C4-2B (cell line): ENCODE data around the gene MAP4K3.

ENCODE experiments used
- ZFX ChIP-seq: fragments of 450-650 bp; IDR thresholded peaks from 2 replicates; pipeline ENCODE4 v1.6.1; 2017
- TF ChIP-seq, protein P1 (sequence below): fragments of 450-650 bp; conservative IDR thresholded peaks from 2 replicates; pipeline ENCODE4 v1.5.1; 2017; ENCODE audit warnings: mild to moderate bottlenecking

DNA sequence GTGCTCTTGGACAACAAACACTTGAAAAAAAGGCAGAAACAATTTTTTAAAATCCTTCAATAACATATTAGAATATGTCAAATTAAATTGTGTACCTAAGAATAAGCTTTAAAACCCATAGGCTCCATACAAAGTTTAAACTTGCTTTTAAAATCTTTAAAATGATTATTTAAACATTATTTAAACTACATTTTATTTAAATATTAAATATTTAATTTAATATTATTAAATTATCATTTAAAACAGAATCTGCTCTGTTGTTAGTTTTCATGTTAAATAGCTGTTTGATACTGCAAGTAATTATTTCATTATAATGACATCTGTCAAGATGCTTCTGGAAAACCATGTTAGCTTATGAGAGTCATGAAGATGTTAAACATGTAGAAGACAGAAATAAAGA, 75.6 kb downstream of the MAP4K3 start:
- TF ChIP-seq, protein P1, sequence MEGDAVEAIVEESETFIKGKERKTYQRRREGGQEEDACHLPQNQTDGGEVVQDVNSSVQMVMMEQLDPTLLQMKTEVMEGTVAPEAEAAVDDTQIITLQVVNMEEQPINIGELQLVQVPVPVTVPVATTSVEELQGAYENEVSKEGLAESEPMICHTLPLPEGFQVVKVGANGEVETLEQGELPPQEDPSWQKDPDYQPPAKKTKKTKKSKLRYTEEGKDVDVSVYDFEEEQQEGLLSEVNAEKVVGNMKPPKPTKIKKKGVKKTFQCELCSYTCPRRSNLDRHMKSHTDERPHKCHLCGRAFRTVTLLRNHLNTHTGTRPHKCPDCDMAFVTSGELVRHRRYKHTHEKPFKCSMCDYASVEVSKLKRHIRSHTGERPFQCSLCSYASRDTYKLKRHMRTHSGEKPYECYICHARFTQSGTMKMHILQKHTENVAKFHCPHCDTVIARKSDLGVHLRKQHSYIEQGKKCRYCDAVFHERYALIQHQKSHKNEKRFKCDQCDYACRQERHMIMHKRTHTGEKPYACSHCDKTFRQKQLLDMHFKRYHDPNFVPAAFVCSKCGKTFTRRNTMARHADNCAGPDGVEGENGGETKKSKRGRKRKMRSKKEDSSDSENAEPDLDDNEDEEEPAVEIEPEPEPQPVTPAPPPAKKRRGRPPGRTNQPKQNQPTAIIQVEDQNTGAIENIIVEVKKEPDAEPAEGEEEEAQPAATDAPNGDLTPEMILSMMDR, result no peak
- no peak for TF ChIP-seq ZFX
